HK-2 (cell line): ENCODE results near the gene BRSK1.

ENCODE experiments used
- DNase-seq: peaks from one replicate; pipeline ENCODE4 v3.0.0-alpha.2; 2018; ENCODE audit not compliant: unreplicated experiment

BRSK1 gene

DNA sequence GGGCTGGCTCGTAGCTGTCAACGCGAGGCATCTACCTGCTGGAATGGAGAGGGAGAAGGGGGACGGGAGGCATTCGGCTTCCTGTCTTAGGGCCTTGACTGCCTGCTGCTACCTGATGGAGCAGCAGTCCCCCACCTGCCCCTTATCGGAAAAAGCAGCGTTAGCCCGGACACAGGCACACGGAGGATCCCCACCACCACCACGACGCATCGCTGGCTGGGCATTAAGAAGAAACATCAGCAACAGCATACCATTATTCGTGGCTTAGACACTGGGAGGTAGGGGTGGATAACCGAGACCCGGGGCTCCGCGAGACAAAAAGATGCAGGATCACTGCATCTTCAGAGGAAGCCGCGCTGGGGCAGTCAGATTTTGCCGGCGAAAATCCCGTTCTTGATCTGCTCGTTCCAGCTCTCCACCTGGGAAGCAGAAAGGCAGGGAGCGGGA, 69.6 kb downstream of the BRSK1 start:
- DNase-seq: no peak

DNA sequence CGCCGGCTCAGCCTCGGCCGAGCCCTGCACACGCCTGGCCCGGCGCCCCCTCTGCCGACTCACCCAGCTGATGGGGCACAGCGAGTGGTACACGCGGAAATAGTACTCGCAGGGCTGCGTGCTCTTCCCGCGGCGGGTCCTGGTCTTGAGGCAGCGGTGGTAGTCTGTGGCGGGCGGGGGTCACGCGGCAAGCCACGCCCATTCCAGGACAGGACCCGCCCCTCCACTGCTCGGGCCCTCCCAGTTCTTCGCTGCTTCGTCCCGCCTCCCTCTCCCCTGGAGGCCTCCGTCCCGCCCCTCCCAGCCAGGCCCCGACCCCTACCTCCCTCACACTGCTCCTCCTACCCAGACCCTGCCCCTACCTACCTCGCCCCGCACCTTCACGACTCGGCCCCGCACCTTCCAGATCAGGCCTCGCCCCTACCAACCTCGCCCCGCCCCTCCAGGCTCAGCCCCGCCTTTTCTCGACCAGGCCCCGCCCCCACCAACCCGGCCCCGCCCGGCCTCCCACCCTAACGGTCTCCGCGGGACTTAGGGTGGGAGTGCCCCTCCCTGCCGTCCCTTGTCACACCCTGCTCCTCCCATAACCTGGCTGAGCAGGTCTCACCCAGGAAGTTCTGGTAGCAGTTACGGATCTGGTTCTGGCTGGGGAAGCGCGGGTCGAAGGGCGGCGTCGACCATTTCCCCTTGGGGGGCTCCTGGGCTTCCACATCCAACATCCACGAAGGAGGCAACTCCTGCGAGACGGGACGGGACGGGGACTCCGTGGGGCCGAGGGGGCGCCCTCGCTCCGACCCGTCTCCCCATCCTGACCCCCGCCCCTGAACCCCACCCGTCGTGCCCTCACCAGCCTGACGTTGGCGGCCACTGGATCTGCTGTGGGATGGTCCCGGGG, 70.3 kb downstream of the BRSK1 start:
- DNase-seq: peak; percentile 67

DNA sequence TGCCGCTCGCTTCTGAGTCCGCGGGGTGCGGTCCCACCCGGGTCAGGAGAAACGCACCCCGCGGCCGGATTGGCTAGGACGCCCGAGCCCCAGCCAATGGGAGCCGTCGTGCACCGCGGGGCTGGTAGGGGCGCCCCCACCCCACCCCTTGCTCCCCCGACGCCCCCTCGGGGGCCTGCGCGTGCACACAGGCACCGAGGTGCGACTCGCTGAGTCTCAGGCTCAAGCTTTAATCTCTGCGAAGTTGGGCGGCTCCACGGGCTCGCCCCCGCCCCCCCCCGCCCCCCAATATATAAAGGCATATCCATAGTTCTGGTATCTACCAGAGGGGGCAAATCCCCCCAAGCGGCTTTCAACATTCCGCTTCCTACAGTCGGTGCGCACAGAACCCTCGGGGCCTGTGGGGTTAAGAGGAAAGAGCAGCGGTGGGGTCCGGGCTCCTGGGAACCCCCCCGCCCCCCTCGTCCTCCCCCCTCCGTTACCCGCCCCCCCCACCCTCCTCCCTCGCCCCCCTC, 71.0 kb downstream of the BRSK1 start, which contains the start of gene COX6B2:
COX6B2 (minus strand) TSS at position 22 of the 515 bp plus-strand sequence. CDS start 198 bp downstream, outside the sequence.
- DNase-seq: no peak

DNA sequence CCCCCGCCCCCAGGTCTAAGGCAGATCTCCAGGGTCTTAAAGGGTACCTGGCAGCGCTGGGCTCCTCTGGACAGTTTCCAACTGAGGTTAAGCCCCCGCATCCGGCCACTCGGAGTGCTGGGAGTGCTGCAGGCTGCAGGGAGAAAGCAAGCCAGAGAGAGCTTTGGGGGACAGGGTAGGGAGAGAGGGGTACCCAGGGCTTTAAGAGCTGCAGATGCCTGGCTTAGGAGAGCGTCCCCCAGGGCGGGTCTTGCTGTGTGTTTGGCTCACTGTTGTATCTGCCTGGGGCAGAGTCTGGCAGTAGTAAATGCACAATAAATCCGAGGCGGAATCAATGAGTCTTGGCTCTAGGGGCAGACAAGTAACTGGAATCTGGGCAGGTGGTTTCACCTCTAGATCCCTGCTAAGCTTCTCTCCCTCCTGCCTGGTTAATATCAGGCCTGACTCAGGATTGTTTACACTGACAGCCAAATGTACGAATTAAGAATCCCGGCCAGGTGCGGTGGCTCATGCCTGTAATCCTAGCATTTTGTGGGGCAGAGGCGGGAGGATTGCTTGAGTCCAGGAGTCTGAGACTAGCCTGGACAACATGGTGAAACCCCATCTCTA, 71.5 kb downstream of the BRSK1 start:
- DNase-seq: no peak

DNA sequence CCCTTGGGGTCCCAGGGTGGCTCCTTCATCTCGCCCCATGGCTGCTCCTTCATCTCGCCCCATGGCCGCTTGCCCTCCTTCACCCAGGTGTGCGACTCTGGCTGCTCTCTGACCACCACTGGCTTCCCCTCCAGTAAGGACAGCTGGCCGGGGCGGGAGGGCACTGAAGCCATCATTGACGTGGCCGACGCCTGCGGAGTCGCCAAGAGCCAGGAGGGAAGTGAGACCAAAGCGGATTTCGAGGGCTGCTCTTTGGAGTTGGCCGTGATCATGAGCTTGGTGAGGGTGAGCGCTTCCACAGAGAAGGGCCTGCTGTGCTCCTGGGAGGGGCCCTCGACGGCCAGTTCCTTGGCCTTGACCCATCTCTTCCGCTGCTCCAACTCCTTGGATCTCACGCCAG, 74.7 kb downstream of the BRSK1 start:
- DNase-seq: no peak

DNA sequence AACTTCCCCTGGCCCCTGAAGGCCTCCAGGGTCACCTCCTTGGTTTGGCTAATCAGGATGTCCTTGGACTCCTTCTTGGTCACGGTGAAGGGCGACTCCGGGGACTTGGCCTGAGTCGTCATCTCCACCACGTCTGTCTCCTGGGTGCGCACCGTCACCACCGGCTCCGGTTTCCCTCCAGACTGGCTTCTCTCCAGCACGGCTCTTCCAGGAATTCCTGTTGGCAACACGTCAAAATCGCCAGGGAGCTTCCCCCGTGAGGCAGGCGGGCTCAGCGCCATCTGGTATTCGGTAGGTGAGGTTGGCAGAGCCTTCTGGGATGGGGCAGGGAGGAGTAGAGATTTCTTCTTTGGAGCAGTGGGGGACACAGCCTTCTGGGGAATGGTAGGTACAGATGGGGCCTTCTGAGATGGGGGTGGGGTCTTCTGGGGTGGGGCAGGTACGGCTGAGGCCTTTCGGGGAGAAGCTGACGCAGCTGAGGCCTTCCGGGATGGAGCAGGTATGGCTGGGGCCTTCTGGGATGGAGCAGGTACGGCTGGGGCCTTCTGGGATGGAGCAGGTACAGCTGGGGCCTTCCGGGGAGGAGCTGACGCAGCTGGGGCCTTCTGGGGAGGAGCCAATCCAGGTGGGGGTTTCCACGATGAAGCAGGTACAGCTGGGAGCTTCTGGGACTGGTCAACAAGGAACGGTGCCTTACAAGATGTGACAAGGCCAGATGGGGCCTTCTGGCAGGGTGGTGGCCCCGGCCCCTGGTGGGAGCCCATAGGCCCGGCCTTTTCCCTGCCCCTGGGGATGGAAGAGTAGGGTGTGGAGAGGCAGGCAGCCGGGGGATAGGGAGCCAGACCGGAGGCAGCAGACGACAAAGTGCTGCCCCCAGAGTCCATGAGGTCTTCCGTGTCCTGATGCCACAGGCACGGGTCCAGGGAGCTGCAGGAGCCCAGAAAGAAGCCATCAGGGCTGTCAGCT, 75.4 kb downstream of the BRSK1 start:
- no peak for DNase-seq

DNA sequence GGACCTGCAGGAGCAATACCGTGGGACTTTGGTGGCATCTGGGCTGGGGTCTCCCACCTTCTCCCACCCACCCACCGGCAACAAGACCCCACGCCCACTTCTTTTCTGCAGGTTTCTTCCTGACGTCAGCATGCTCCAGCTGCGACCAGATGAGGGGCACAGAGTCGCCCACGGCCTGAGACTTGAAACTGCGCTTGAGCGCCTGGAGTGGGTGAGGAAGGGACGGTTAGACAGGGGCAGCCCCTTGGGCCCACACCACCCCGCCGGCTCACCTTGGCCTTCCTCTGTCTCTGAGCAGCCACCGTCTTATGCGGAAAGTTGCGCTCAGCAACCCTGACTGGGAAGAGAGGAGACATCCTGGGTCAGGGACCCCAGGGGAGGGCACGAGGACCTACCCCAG, 77.1 kb downstream of the BRSK1 start:
- DNase-seq: no peak
